HG03354 (cell line): ENCODE measurements around the gene LARGE1.

Experiments used
- ATAC-seq: cut with Tn5 transposase; IDR thresholded peaks from one replicate; pipeline ENCODE4 v1.9.1; 2021; ENCODE audit warnings: mild to moderate bottlenecking; ENCODE audit not compliant: unreplicated experiment, poor library complexity, severe bottlenecking

LARGE1 gene

DNA sequence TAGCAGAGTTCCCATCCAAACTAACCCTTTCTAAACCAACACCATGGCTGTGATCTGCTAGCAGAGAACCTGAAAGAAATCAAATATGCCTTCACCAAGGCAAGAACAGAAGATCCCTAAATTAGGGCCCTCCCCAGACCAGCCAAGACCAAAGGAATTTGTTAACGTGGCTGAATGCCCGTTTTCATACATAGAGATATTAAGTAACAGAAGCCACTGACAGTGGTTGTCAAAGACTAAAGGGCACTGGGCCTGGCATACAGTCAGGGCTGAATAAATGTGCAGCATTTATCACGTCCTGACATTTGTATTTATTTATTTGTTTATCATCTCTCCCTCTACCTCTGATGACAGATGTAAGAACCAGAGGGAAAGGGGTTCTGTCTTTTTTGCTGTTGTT, 271.8 kb downstream of the LARGE1 start:
- no peak for ATAC-seq

DNA sequence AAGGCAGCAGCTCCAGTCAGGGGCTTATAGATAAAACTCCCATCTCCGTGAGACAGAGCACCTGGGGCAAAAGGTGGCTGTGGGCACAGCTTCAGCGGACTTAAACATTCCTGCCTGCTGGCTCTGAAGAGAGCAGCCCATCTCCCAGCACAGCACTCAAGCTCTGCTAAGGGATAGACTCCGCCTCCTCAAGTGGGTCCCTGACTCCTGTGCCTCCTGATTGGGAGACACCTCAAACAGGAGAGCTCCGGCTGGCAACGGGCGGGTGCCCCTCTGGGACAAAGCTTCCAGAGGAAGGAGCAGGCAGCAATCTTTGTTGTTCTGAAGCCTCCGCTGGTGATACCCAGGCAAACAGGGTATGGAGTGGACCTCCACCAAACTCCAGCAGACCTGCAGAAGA, 279.4 kb downstream of the LARGE1 start:
- no peak for ATAC-seq

DNA sequence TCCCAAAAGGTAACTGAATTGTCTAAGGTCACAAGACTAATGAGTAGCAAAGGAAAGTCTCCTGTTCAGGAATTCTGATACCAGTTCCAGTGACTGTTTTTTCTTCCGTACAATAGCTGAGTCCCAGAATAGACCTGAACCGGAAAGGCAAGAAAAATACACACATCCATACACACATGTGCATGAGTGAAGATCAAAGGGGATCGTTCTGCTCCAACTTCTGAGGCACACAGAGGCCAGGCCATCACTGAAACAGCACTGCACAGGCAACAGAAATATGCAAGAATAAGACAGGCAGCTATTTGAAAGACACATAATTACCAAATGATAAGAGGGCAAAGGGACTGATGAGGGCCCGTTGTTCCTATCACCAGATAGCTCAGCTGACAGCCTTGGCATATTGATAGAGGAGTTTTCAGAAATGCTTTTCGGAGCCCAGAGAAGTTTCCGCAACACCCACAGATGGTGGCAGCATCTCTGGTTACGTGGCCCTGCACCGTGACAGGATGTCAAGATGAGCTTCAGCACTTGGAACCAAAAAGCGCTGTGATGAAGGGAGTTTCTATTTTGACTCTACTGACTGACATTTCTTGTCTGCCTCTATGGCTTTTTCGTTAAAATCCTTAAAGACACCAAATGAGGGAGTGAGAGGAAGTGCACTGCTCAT, 280.6 kb downstream of the LARGE1 start:
- no peak for ATAC-seq

DNA sequence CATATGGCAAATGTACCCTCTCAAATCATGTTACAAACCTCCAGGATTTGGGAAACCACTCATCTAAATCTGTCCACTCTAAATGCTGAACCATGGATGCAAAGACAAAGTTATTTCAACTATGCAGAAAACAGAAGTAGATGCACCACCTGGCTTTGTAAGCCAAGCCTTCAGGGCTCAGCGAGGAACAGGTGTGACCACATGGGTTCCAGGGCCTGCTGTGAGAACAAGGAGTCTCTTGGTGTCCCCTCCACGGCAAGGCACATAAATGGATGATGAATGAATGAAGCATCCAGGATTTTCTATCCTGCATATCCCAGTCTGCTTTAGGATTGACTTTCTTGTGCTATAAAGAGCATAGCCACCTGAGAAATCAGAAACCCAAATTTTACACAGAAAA, 284.5 kb downstream of the LARGE1 start:
- no peak for ATAC-seq

DNA sequence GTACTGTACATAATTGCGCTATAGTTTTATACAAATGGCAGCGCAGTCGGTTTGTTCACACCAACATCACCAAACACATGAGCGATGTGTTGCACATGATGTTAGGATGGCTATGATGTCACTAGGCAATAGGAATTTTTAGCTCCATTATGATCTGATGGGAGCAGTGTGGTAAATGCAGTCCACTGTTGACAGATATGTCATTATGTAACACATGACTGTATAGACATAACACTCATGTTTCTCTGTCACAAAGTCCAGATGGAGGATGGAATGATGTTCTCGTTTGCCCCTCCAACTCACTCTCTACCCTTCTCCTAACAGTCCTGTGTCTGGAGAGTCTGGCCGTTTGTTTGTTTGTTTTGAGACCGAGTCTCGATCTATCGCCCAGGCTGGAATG, 288.5 kb downstream of the LARGE1 start:
- ATAC-seq: no peak

DNA sequence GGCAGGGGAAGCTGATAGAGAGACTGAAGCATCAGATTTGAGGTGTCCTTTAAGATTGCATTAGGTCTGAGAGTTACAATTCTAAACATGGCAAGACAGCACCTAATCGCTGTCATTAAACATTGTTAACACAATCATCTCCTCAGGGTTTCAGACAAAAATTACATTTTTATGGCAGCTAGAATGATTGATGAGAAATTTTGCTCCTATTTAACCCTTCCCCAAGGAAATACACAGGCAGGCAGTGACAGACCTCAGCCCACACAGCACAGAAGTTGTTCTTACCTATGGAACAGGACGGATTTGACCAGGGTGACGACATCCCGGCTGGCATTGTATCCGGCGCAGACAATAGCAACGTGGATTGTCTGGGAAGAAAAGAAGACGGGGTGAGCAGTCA, 294.3 kb downstream of the LARGE1 start:
- ATAC-seq: no peak

DNA sequence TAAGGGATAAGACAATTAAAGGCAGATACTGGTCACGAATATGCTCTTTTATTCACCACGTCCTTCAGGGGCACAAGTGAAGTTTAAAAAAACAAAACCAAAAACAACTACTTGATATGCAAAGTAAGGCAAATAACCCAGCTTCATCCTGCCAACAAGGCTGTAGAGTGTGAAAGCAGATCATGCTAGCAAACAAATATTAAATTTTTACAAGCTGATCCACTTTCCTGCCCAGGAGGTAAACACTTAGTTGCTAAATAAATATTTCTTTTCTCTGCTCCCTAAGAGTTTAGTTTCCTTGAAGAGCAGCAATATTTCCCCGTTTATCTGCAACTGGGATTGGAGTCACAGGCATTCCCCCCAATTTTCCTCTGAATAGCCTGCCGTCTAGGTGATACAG, 300.2 kb downstream of the LARGE1 start:
- ATAC-seq: no peak

DNA sequence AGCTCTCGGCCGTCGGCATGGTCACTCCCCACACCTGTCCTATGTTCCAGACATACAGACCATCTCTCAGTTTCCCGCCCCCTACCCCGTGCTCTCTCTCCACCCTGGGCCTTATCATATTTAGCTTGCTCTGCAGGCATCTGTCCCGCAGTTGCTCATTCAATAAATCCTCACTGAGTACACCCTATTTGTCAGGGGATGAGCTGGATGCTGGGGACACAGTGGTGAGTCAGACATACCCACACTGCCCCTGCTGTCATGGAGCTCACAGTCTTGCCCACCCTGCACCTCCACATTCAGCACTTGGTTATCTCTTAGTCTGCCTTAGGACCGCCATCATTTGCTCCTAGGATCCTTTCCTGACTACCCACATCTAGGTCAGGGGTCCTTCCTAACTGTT, 313.8 kb downstream of the LARGE1 start:
- ATAC-seq: no peak

DNA sequence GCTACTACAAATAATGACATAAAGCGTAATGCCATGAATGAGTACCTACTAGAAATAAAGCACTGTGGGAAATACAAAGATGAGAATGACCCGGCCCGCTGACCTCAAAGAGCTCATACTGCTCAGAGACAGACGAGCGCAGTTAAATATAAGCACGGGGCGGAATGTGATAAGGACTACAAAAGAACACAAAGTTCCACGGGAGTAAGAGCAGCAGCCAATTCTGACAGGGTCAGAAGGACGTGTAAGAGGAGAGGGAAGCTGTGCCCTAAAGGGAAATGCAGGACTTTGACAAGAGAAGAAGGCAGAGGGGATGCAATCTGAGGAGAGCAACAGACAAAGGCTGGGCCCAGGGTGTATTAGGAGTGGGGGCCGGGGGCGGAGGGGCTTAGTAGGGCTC, 314.6 kb downstream of the LARGE1 start:
- no peak for ATAC-seq

DNA sequence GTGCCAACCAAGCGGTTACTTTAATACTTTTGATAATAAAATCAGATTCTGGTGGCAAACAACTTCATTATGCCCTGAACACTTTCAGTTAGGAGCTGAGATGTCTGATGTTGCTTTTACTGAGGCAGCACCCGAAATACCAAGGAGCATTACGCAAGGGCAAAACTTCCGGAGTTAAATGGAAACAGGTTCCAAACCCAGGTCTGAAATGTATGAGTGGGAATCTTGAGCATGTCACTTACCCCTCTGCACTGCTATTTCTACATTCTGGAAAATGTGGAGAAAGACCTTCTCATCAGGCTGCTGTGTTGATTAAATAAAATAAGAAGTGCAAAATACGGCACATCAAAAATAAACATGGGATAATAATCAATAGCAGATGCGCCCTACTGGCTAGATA, 315.1 kb downstream of the LARGE1 start:
- no peak for ATAC-seq

DNA sequence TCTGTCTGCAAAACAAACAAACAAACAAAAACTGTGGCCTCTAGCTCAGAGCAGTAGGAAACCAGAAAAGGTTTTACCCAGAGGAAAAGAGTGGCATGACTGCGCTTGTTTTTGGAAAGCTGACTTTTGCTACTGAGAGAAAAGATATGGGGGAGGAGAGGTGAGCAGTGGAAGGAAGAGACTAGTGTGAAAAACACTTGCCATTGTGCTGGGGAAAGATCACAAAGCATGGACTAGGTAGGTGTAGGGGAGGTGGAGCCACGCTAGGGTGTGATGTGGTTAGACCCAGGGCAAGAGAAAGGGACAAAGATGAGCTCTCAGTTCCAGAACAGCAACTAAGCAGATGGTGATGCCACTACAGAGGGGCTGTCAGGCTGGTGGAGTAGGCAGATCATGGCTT, 319.2 kb downstream of the LARGE1 start:
- ATAC-seq: no peak

DNA sequence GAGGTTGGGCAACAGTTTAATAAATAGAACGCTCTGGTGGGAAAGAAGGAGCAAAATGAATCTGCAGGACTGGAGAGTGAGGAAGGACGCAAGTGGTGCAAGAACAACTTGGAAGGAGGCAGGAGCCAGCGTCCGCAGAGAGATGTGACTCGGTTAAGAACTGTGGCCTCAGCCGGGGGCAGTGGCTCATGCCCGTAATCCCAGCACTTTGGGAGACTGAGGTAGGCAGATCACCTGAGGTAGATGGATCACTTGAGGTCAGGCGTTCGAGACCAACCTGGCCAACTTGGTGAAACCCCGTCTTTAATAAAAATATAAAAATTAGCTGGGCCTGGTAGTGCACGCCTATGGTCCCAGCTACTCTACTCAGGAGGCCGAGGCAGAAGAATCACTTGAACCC, 319.7 kb downstream of the LARGE1 start:
- no peak for ATAC-seq

DNA sequence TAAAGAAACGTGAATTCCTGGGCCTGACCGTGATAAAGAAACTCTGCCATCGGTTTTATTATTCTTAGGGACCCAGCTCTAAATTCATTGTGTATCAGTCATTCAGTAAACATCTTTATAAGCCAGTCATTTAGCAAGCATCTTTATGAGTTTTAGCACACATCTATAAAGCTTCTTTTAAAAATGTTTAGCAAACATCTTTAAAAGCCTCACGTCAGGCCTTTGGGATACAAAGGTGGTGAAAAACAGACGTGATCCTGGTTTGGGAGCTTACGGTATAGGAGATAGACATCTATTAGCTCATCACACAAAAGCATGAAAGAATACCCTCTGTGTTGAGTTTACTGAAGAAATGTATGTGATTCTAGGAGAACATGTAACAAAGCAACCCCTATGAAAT, 320.2 kb downstream of the LARGE1 start:
- ATAC-seq: no peak

DNA sequence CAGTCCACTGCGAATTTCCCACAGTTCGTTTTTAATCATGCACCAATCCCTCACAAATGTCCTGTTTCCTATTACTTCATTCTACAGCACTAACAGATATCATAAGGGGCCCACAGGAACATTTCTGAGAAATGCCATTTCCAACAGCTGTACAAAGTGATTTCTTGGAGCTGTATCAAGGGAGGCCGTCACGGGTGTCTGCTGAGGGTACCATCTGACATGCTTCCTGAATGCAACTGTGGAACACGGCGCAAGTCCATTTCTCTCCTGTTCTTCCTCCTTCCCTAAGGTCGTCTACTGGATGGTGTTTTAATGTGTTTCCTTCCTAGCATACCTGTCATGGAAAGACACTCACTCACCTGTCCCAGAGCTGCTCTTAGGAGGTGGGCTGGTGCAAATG, 320.7 kb downstream of the LARGE1 start:
- no peak for ATAC-seq

DNA sequence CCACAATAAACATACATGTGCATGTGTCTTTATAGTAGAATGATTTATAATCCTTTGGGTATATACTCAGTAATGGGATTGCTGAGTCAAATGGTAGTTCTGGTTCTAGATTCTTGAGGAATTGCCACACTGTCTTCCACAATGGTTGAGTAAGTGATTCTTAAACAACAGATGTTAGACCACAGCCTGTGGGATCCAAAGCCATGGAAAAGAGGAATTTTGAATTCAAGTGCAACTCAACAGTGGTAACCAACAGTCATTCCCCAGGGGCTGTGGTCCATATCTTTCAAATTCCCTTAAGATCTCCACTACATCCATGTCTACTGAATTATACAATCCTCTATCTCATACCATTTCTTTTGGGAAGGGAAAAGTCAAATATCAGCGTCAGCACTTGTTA, 321.5 kb downstream of the LARGE1 start:
- ATAC-seq: no peak

DNA sequence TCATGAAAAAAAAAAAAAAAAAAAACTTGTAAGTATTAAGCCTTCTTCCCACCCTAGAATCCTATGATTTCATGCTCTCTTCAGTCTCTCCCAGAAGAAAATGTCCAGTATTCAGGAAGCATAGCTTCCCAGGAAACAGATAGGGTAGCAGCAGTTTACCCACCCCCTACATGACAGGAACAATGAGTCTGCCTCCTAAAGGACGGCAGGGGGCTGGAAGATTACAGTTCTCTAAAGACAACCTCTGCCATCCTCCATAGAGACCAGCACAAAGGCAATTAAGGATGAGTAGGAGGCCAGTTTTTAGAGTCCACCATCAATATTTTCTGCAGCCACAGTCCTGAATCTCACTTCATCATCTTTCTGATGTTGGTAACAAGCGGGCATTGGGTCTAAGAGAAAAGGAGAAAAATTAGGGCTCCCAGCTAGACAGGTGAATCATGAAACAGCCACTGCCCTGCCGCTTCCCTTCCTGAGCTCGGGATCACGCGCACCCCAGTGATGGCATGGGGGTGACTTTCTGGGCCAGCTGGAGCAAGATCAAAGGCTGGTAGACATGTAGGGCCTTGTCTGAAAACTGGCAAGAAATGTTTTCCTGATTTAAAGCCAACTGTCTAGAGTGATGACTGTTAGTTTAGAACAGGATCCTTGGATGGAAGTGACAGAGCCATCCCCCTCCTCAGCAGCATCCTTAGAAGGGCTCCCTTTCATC, 322.8 kb downstream of the LARGE1 start:
- no peak for ATAC-seq

DNA sequence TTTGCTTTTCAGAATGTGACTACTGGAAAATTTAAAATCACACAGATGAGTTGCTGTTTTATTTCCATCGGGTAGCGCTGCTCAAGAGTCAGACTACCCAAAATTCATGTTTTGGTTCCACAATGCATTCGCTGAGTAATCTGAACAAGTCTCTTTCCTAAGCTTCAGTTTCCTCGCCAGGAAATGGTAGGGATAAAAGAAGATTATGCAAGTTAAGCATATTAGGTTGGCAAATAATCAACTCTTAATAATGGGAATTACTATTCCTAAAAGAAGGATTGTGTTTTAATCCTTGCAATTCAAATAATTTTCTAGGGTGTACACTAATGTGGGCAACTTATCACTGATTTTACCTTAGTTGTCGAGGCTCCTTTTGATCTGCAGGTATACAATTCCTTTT, 326.5 kb downstream of the LARGE1 start:
- no peak for ATAC-seq

DNA sequence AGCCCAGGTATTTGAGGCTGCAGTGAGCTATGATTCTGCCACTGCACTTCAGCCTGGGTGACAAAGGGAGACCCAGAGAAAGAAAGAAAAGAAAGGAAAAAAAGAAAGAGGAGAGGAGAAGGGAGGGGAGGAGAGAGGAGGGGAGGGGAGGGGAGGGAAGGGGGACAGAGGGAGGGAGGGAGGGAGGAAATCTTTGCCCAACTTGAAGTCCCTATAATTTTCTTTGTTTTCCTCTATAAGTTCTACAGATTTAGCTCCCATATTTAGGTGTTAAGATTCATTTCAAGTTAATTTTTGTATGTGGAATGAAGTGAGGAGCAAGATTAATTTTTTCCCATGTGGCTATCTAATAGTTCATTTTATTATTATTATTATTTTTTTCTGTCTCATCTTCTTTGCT, 328.3 kb downstream of the LARGE1 start:
- no peak for ATAC-seq

DNA sequence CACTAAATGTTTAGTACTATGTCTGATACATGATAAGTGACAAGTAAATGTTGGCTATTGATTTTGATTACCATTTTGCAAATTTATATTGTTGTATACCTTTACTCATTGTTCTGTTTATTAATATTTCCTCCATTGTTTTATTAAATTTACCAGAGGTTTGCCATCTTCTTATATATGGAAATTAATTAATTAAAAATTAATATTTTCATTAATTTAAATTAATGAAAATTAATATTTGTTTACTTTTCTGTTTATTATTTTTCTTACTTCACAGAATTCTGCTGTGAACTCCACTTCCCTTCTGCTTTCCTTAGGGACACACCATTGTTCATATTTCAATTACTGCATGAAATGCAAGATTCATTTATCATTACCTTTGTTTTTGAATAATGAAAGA, 331.0 kb downstream of the LARGE1 start:
- no peak for ATAC-seq

DNA sequence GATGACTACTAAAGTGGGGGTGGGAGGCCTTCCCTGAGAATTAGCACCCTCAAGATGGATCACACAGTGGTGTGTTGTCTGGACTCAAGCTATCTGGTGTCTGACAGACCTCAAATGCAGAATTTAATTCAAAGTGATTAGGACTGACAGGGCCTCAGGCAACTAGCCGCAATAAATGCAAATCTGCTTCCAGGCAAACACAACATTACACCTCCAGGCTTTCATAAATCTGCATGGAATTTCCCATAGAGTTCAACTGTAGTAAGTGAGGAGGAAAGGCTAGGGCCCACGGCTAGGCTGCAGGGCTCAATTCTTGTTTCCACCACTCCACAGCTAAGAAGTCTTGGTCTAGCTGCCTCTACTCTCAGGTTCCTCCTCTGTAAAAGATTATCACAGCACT, 331.4 kb downstream of the LARGE1 start:
- no peak for ATAC-seq

DNA sequence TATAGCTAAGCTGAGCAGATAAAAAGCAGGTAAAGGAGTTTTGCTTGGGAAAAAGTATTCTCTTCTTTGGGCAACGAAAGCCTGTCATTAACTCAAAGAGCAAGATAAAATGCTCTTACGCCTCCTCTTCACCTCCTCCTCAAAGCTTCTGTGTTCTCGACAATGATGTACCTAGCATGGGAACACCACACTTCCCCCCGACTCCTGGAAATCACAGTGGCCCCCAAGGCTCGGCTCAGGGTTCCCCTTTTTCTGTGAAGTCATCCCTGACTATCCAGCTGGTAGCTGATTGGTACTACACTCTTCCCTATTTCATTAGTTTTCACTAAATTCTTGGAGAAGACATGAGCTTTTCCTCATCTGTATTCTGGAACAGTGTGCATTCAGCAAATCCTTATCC, 336.1 kb downstream of the LARGE1 start:
- no peak for ATAC-seq
